HL-60/S4 treated with phorbol 12-myristate 13-acetate at 8.2 ng/mL for 4 days and 3 days (cell line): Measurements from ENCODE around the gene INHBC.

Source experiments
- in situ Hi-C: fragments of 300-500 bp; cut with MboI; formaldehyde crosslinking; loops from 2 replicates; pipeline ENCODE4 v1.15.0; 2022; ENCODE audit warnings: low sequenced_read_pairs

Gene INHBC

GRCh38 chr12:57452937-57453509 is 18.4 kb downstream of the INHBC start:
- in situ Hi-C loops: loop anchor here (25.0 kb wide), 1 partner anchor 366 kb away; the partner anchor contains the start of genes NAB2 and NEMP1

- in situ Hi-C loops: loop anchor here (25.0 kb wide), 1 partner anchor 367 kb away; the partner anchor contains the start of genes NAB2 and NEMP1
These were observed 19.6 kb downstream of the INHBC start for GRCh38 chr12:57454213-57454565.

DNA sequence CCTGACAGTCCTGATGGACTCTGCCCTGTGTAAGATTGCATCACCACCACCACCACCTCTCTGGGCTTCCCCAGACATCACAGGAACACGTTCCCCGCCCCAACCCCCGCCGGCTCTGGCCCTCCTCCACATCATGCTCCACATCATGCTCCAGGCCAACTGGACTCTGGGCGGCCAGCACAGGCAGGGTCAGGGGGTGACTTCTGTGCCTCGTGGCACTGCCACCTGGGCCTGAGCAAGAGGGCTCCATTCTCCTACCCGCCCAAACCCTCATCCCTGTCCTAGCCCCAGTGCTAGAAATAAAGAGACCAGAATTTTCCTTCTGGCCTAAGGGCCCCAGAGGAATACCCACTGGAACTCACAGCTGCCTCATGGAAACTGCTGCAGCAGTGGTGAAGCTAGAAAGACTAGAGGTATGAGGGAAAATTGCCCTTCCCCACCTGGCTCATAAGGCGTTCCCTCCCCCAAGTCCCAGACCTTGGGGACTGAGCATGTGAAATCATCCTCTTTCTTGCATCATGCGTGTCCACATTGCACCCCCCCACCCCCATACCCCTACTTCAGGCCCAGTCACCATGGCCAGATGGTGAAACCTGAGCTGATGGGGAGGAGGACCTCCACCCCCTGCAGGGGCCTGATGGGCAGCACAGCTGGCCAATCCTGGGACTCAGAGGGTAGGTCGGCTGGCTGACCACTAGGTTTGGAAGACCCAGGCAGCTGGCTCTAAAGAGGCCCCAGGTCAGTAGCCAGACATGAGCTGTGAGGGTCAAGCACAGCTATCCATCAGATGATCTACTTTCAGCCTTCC is 20.2 kb downstream of the INHBC start, which contains the start of gene INHBE:
INHBE (plus strand) TSS at position 742 of the 808 bp plus-strand sequence. CDS start 230 bp downstream, outside the sequence.
- in situ Hi-C loops: loop anchor here (25.0 kb wide), 1 partner anchor 367 kb away; the partner anchor contains the start of genes NAB2 and NEMP1

DNA sequence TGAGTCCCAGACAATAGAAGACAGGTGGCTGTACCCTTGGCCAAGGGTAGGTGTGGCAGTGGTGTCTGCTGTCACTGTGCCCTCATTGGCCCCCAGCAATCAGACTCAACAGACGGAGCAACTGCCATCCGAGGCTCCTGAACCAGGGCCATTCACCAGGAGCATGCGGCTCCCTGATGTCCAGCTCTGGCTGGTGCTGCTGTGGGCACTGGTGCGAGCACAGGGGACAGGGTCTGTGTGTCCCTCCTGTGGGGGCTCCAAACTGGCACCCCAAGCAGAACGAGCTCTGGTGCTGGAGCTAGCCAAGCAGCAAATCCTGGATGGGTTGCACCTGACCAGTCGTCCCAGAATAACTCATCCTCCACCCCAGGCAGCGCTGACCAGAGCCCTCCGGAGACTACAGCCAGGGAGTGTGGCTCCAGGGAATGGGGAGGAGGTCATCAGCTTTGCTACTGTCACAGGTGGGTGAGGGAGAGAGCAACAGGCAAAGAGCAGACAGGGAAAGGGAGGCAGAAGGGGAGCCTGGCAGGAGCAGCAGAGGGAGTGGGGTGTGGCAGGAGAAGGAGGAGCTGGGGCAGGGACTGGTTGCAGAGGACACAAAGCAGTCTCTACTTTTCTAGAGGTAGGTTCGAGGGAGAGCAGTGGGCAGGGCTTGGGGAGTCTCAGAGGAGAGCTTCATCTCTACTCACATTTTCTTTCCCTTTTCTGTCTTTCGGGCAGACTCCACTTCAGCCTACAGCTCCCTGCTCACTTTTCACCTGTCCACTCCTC is 21.0 kb downstream of the INHBC start:
- in situ Hi-C loops: loop anchor here (25.0 kb wide), 1 partner anchor 368 kb away; the partner anchor contains the start of genes NAB2 and NEMP1

DNA sequence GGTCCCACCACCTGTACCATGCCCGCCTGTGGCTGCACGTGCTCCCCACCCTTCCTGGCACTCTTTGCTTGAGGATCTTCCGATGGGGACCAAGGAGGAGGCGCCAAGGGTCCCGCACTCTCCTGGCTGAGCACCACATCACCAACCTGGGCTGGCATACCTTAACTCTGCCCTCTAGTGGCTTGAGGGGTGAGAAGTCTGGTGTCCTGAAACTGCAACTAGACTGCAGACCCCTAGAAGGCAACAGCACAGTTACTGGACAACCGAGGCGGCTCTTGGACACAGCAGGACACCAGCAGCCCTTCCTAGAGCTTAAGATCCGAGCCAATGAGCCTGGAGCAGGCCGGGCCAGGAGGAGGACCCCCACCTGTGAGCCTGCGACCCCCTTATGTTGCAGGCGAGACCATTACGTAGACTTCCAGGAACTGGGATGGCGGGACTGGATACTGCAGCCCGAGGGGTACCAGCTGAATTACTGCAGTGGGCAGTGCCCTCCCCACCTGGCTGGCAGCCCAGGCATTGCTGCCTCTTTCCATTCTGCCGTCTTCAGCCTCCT is 21.6 kb downstream of the INHBC start:
- in situ Hi-C loops: loop anchor here (25.0 kb wide), 1 partner anchor 369 kb away; the partner anchor contains the start of genes NAB2 and NEMP1

GRCh38 chr12:57456737-57457490 is 22.3 kb downstream of the INHBC start:
- in situ Hi-C loops: loop anchor here (25.0 kb wide), 1 partner anchor 370 kb away; the partner anchor contains the start of genes NAB2 and NEMP1

DNA sequence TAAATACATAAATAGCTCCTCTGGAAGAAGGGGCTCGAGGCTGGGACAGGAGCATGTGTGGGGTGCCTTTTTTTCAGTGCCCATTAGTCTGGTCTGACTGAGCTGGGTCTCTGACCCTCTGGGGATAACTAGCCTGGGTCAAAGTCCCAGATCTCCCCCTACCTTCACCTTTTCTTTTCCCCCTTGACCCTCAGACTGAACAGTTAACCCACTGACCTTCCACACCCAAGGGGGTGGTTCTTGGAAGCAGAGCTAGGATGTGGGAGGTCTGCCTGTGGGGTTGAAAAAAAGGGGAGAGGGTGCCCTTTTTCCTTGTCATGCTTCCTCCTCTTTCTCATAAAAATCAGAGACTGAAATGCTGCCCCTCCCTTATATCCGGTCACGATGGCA is 24.1 kb downstream of the INHBC start:
- in situ Hi-C loops: loop anchor here (25.0 kb wide), 1 partner anchor 371 kb away; the partner anchor contains the start of genes NAB2 and NEMP1

GRCh38 chr12:57459055-57459749 is 24.6 kb downstream of the INHBC start:
- in situ Hi-C loops: loop anchor here (25.0 kb wide), 1 partner anchor 372 kb away; the partner anchor contains the start of genes NAB2 and NEMP1

GRCh38 chr12:57459750-57460467 is 25.3 kb downstream of the INHBC start, which contains the start of gene GLI1:
Gene GLI1, plus strand, starts transcription at chr12:57459785. Its CDS starts 3,907 bp downstream, at chr12:57463692.
- in situ Hi-C loops: loop anchor here (25.0 kb wide), 1 partner anchor 373 kb away; the partner anchor contains the start of genes NAB2 and NEMP1

DNA sequence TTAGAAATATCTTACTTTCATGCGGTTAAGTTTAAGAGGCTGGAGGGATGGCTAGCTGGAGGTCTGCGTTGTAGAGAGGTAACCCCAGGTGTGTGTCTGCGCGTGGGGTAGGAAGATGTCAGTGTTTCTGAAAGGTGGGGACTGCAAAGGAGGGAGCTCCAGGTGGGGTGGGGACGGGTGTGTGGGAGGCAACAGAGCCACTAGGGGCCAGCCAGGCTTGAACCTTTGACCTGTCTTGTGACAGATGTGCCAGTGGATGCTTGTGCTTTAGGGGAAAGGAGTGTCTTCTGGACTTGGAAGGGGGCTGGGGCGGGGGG is 25.8 kb downstream of the INHBC start:
- in situ Hi-C loops: loop anchor here (25.0 kb wide), 1 partner anchor 373 kb away; the partner anchor contains the start of genes NAB2 and NEMP1

- in situ Hi-C loops: loop anchor here (25.0 kb wide), 1 partner anchor 374 kb away; the partner anchor contains the start of genes NAB2 and NEMP1
These were observed 26.3 kb downstream of the INHBC start for GRCh38 chr12:57460841-57461275.

GRCh38 chr12:57461276-57461916 is 26.8 kb downstream of the INHBC start:
- in situ Hi-C loops: loop anchor here (25.0 kb wide), 1 partner anchor 374 kb away; the partner anchor contains the start of genes NAB2 and NEMP1

DNA sequence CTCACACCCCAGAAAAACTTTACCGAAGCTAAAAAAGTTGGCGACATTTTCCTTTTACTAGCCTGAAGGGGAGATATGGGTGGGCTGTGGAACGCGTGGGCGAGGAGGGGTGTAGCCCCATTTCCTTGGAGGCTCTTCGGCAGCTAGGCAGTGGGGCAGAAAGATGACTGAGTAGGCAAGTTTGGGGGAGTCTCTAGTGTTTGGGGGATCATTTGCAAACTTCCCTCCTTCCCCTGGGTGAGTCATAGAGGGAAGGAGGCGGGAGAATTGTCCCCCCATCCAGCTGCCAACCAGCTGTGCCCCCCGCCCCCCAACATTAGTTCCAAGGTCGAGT is 27.3 kb downstream of the INHBC start:
- in situ Hi-C loops: loop anchor here (25.0 kb wide), 1 partner anchor 375 kb away; the partner anchor contains the start of genes NAB2 and NEMP1

DNA sequence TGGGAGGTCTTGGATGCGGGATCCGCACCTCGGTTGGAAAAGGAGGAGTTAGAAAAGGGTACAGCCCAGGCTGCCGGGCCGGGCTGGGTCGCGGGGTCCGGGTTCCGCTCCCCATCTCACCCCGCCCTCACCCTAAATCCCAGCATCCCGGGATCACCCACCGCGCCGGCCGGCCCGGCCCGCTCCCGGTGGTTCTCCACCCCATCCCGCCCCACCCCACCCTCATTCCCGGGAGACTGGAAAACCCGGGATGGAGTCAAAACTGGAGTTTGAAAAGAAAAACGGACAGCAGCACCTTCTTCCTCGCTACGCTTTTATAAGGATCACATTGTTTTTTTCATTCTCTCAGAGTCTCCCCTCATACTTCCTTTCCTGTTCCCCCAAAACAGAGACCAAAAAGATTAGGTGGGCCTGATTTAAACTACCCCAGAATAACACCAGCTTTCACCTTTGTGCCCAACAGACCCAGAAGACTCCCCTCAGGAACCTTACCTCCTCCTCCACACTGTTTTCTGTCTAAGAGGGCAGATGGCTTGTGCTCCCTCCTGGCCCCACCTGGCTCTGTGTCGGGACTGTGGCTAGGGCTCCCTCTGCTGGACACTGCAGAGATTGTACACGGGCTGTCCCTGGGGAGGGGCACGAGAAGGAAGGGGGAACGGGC is 27.8 kb downstream of the INHBC start:
- in situ Hi-C loops: loop anchor here (25.0 kb wide), 1 partner anchor 375 kb away; the partner anchor contains the start of genes NAB2 and NEMP1

DNA sequence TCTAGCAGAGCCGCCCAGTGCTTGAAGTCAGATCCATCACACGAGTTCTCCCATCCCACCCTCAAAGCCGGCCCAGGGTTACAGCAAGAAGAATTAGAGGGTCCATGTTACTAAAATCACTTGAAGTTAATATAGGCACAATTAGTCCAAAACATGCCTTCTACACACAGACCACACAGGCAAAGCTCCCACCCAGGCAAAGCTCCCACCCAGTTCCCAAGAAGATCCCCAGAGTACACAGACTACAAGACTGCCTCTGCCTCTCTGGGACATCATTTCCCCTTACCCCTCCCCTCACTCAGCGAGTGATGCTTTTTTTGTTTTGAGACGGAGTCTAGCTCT is 28.3 kb downstream of the INHBC start:
- in situ Hi-C loops: loop anchor here (25.0 kb wide), 1 partner anchor 376 kb away; the partner anchor contains the start of genes NAB2 and NEMP1

GRCh38 chr12:57464569-57464968 is 30.0 kb downstream of the INHBC start:
- in situ Hi-C loops: loop anchor here (25.0 kb wide), 1 partner anchor 377 kb away; the partner anchor contains the start of genes NAB2 and NEMP1
